ENCODE measurements around the gene ARL15.

DNA sequence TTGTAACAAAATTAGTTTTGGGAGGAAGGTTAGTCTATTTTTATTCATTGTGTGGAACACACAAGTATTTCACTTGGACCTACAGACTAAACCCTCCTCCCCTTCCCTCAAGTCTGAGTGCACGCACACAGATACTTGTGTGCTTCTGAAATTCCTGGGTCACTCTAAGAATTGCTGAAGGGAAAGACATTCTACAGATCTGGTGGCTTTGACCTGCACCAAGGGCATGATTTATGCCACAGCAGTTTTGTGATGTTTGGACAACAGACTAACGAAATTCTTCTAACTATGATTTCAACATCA is 150.5 kb downstream of the ARL15 start:
- TF ChIP-seq CTCF (IDR thresholded peaks at IDR 0.05; ENCODE audit: low read depth, low read length) (no peak), POLR2A (IDR thresholded peaks at IDR 0.05; ENCODE audit: extremely low read depth, insufficient read length) (no peak), MYC (IDR thresholded peaks at IDR 0.05; ENCODE audit: low read depth, low read length) (no peak)
